HepG2 (cell line): ENCODE data around the gene CAMTA1. TPM values are rescaled to one million over a fixed set of nuclear protein-coding genes. Genes with fewer than 3 reads are reported as not detected.

Source experiments
- GATAD2A ChIP-seq: IDR thresholded peaks from 2 replicates; pipeline ENCODE4 v1.6.1; 2016
- KAT7 ChIP-seq: IDR thresholded peaks from 2 replicates; pipeline ENCODE4 v1.6.1; 2018; ENCODE audit warnings: borderline replicate concordance, missing compliant biosample characterization
- MAZ ChIP-seq, 2 experiments: sonication (generic) in 1 of 2; formaldehyde crosslinking in 1 of 2; IDR thresholded peaks; 2 replicates each; pipeline versions ENCODE4 v1.5.0 to v1.6.1; 2012 to 2020; ENCODE audit warnings: low read depth in 2 of 2, mild to moderate bottlenecking in 2 of 2, borderline replicate concordance in 1 of 2, improper control_type of control experiment in 1 of 2, low read length in 1 of 2, missing genetic modification reagents in 1 of 2, moderate library complexity in 1 of 2
- NFE2L2 ChIP-seq: fragments of 150-350 bp; IDR thresholded peaks from 2 replicates; pipeline ENCODE4 v1.6.1; 2014; ENCODE audit warnings: low read length
- SIX4 ChIP-seq: sonication (generic); formaldehyde crosslinking; IDR thresholded peaks from 2 replicates; pipeline ENCODE4 v1.4.0; 2020; ENCODE audit warnings: missing genetic modification reagents
- ZNF441 ChIP-seq: sonication (generic); formaldehyde crosslinking; IDR thresholded peaks from 2 replicates; pipeline ENCODE4 v1.7.0; 2021; ENCODE audit warnings: missing genetic modification reagents, borderline replicate concordance
- ZNF546 ChIP-seq: sonication (generic); formaldehyde crosslinking; conservative IDR thresholded peaks from 2 replicates; pipeline ENCODE4 v1.8.1; 2023; ENCODE audit warnings: mild to moderate bottlenecking, missing genetic modification reagents
- polyA plus RNA-seq, 8 experiments: library from polyadenylated mRNA; depleted of rRNA in 3 of 8; stranded (reverse) in 7 of 8; unstranded in 1 of 8; fragments of >200 nt; fragmentation: Illumina TruSeq in 4 of 8; extraction: Trizol in 4 of 8; gene quantifications; 2 replicates each; pipeline versions ENCODE4 v1.2.1 to v1.2.3, GENCODE V29; 2011 to 2016; ENCODE audit warnings: low read depth in 4 of 8, missing spikeins in 1 of 8, mixed read lengths in 1 of 8; ENCODE audit not compliant: insufficient read depth in 1 of 8
- total RNA-seq, 5 experiments: library from RNA; depleted of rRNA; stranded (reverse); fragments of >200 nt; fragmentation: Illumina TruSeq; extraction: Trizol; gene quantifications; 2 replicates each; pipeline ENCODE4 v1.2.3, GENCODE V29; 2016; ENCODE audit warnings: low read depth in 1 of 5
- TF ChIP-seq, protein P1 (sequence below): sonication (generic); formaldehyde crosslinking; IDR thresholded peaks from 2 replicates; pipeline ENCODE4 v1.4.0; 2020; ENCODE audit warnings: missing genetic modification reagents
- TF ChIP-seq, protein P2 (sequence below): sonication (generic); formaldehyde crosslinking; IDR thresholded peaks from 2 replicates; pipeline ENCODE4 v1.4.0; 2020; ENCODE audit warnings: mild to moderate bottlenecking, missing genetic modification reagents
- TF ChIP-seq, protein P3 (sequence below): sonication (generic); formaldehyde crosslinking; IDR thresholded peaks from 2 replicates; pipeline ENCODE4 v1.5.0; 2020; ENCODE audit warnings: mild to moderate bottlenecking, missing genetic modification reagents
- TF ChIP-seq, protein P4 (sequence below): IDR thresholded peaks from 2 replicates; pipeline ENCODE4 v1.6.1; 2016; ENCODE audit warnings: missing compliant biosample characterization, missing genetic modification reagents, borderline replicate concordance

Gene CAMTA1
- total and polyA plus RNA-seq, 2 of the 13 experiments (the other 11 are each of a cell fraction or from before 2014, with no cell fraction given) = 25.0 to 36.4 TPM

DNA sequence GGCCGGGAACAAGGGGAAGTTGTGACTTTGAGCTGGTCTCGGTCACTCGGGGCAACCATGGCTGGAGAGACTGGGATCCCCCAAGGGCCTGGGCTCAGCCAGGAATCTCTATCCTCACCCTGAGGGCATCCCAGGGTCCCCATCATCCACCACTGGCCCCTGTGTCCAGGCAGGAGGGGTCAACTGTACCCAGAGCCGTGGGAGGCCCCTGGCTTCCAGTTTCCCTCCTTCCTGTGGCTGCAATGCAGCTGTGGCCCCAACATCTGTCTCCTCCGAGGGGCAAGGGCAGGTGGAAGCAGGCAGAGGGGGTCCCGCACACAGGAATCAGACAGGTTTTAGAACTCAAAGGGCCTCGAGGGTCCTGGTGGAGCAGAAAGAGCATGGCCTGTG is 653.1 kb downstream of the CAMTA1 start (continued):
- TF ChIP-seq ZNF546 = no peak
- TF ChIP-seq, protein P1, sequence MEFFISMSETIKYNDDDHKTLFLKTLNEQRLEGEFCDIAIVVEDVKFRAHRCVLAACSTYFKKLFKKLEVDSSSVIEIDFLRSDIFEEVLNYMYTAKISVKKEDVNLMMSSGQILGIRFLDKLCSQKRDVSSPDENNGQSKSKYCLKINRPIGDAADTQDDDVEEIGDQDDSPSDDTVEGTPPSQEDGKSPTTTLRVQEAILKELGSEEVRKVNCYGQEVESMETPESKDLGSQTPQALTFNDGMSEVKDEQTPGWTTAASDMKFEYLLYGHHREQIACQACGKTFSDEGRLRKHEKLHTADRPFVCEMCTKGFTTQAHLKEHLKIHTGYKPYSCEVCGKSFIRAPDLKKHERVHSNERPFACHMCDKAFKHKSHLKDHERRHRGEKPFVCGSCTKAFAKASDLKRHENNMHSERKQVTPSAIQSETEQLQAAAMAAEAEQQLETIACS (CRISPR knock-in tag) = no peak
- no peak for TF ChIP-seq KAT7 (CRISPR knock-in tag)
- TF ChIP-seq, protein P2, sequence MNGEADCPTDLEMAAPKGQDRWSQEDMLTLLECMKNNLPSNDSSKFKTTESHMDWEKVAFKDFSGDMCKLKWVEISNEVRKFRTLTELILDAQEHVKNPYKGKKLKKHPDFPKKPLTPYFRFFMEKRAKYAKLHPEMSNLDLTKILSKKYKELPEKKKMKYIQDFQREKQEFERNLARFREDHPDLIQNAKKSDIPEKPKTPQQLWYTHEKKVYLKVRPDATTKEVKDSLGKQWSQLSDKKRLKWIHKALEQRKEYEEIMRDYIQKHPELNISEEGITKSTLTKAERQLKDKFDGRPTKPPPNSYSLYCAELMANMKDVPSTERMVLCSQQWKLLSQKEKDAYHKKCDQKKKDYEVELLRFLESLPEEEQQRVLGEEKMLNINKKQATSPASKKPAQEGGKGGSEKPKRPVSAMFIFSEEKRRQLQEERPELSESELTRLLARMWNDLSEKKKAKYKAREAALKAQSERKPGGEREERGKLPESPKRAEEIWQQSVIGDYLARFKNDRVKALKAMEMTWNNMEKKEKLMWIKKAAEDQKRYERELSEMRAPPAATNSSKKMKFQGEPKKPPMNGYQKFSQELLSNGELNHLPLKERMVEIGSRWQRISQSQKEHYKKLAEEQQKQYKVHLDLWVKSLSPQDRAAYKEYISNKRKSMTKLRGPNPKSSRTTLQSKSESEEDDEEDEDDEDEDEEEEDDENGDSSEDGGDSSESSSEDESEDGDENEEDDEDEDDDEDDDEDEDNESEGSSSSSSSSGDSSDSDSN (CRISPR knock-in tag) = no peak
- TF ChIP-seq, protein P3, sequence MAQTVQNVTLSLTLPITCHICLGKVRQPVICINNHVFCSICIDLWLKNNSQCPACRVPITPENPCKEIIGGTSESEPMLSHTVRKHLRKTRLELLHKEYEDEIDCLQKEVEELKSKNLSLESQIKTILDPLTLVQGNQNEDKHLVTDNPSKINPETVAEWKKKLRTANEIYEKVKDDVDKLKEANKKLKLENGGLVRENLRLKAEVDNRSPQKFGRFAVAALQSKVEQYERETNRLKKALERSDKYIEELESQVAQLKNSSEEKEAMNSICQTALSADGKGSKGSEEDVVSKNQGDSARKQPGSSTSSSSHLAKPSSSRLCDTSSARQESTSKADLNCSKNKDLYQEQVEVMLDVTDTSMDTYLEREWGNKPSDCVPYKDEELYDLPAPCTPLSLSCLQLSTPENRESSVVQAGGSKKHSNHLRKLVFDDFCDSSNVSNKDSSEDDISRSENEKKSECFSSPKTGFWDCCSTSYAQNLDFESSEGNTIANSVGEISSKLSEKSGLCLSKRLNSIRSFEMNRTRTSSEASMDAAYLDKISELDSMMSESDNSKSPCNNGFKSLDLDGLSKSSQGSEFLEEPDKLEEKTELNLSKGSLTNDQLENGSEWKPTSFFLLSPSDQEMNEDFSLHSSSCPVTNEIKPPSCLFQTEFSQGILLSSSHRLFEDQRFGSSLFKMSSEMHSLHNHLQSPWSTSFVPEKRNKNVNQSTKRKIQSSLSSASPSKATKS = no peak
- TF ChIP-seq, protein P4, sequence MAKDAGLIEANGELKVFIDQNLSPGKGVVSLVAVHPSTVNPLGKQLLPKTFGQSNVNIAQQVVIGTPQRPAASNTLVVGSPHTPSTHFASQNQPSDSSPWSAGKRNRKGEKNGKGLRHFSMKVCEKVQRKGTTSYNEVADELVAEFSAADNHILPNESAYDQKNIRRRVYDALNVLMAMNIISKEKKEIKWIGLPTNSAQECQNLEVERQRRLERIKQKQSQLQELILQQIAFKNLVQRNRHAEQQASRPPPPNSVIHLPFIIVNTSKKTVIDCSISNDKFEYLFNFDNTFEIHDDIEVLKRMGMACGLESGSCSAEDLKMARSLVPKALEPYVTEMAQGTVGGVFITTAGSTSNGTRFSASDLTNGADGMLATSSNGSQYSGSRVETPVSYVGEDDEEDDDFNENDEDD (CRISPR knock-in tag) = no peak
- no peak for TF ChIP-seq NFE2L2
- TF ChIP-seq SIX4 (CRISPR knock-in tag) = no peak
- no peak for TF ChIP-seq GATAD2A
- TF ChIP-seq ZNF441 (CRISPR knock-in tag) = no peak
- TF ChIP-seq MAZ (IDR thresholded peaks at IDR 0.05; ENCODE audit: borderline replicate concordance, low read depth, low read length) = no peak
- TF ChIP-seq MAZ (CRISPR knock-in tag; IDR thresholded peaks at IDR 0.05; ENCODE audit: low read depth) = no peak
